Mucosa of descending colon (tissue), 3 donors: Measurements from ENCODE around the gene PTPRN2. TPM values are rescaled to one million over a fixed set of nuclear protein-coding genes. Genes with fewer than 3 reads are reported as not detected.
A peak's percentile ranks its signal among the peaks of the same experiment; 100 is the strongest.
"Not testable (repeated sequence)": the region's sequence is repeated elsewhere in the genome, so short reads cannot be mapped to it uniquely, and the experiment has no call there.

Experiments used
- ATAC-seq: fragments of 200-7000 bp; cut with Tn5 transposase; one replicate; pipeline ENCODE4 v1.9.1; 2020; ENCODE audit warnings: mild to moderate bottlenecking, moderate library complexity
- DNase-seq, 3 donors: peaks; one replicate each; pipeline ENCODE4 v3.0.0-alpha.2; 2020
- H3K36me3 ChIP-seq: fragments of 200-600 bp; one replicate; pipeline ENCODE4 v1.8.0; 2021; ENCODE audit warnings: low read depth, mild to moderate bottlenecking
- H3K4me1 ChIP-seq: fragments of 200-600 bp; one replicate; pipeline ENCODE4 v1.8.0; 2021; ENCODE audit warnings: low read depth, mild to moderate bottlenecking
- H3K4me3 ChIP-seq: fragments of 200-600 bp; one replicate; pipeline ENCODE4 v1.8.0; 2021; ENCODE audit warnings: mild to moderate bottlenecking
- H3K9me3 ChIP-seq: fragments of 200-600 bp; one replicate; pipeline ENCODE4 v1.8.0; 2021; ENCODE audit warnings: mild to moderate bottlenecking
- CTCF ChIP-seq: fragments of 200-600 bp; IDR thresholded peaks from one replicate; pipeline ENCODE4 v1.8.0; 2022; ENCODE audit warnings: antibody characterized with exemption, mild to moderate bottlenecking
- intact Hi-C, 2 donors: fragments of 100-400 bp; cut with DNase I in 1 of 2; cut with micrococcal nuclease in 1 of 2; formaldehyde crosslinking; loops; one replicate each; pipeline versions ENCODE4 v1.11.0 to v1.11.1; 2022; cut with DNase I, micrococcal nuclease
- total RNA-seq, 3 donors: library from RNA; stranded (reverse); fragmentation: NEBNext Ultra II Directional in 2 of 3; extraction: Animal tissue kit (Norgen Biotek cat#: 25700) in 2 of 3; gene quantifications; one replicate each; pipeline versions ENCODE4 v1.2.1 to v1.2.4, GENCODE V29; 2021 to 2023
- donor health status: DM: no; HTN: no; CAD: no; lungs with moderate emphysema.
- donor health status: DM: no; HTN: no; CAD: no.
- donor health status: DM: no; HTN: yes; CAD: no.

The PTPRN2 gene
- total RNA-seq, 3 donors from 2014 or later: 12.5 to 28.0 (median 26.2) TPM

DNA sequence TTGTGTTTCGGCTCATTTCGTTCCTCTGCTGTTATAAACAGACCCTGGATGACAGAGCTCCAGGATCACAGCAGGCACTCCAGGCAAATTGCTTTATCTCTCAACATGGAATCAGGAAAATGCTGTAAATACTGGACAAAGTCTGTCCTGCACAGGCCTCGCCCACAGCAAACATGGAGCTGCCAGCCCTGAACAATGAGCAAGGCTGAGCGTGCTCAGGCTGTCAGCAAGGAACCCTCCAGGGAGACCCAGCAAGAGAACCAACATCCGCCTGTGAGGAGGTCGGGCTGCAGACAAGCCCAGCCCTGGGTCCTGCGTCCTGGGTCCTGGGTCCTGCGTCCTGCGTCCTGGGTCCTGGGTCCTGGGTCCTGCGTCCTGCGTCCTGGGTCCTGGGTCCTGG lies 180.8 kb downstream of the PTPRN2 start:
- ATAC-seq: peak; percentile 90
- Histone ChIP-seq H3K9me3 (no peaks in the 10 kb centered on the region), H3K36me3 (no peaks in the 10 kb centered on the region), H3K4me3 (no peak overlapping the region), H3K4me1 (peaks cover 11% of the 10 kb centered on the region)
- intact Hi-C loops: no loop called here
- no peak for TF ChIP-seq CTCF
- peak in 2 of 3 donors; percentile 67 to 70 for DNase-seq

DNA sequence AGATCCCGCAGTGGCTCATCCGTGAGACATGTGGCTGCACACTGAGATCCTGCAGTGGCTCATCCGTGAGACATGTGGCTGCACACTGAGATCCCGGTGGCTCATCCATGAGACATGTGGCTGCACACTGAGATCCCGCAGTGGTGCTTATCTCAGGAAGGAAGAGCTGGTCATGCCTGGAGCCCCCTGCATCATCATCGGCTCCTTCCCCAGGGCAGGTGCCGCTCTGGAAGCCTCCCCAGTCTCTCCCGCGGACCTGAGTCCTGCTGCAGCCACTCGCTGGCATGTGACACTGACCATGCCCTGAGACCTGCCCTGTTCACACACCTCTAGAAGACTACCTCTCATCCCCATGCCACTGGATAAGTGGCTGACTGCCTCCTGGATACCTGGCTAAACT lies 181.3 kb downstream of the PTPRN2 start:
- Histone ChIP-seq H3K9me3 (no peaks in the 10 kb centered on the region), H3K4me1 (peaks cover 11% of the 10 kb centered on the region), H3K36me3 (no peaks in the 10 kb centered on the region), H3K4me3 (no peak overlapping the region)
- DNase-seq: no peak
- peak; percentile 40 for ATAC-seq
- intact Hi-C loops: no loop called here
- TF ChIP-seq CTCF: no peak

DNA sequence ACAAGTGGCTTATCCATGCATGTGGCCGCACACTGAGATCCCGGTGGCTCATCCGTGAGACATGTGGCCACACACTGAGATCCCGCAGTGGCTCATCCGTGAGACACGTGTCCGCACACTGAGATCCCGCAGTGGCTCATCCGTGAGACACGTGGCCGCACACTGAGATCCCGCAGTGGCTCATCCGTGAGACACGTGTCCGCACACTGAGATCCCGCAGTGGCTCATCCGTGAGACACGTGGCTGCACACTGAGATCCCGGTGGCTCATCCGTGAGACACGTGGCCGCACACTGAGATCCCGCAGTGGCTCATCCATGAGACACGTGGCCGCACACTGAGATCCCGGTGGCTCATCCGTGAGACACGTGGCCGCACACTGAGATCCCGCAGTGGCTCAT lies 181.9 kb downstream of the PTPRN2 start:
- intact Hi-C loops, DNase-seq, ATAC-seq, H3K4me3 ChIP-seq, H3K36me3 ChIP-seq, H3K9me3 ChIP-seq: not testable (repeated sequence)
- peaks cover 11% of the 10 kb centered on the region for H3K4me1 ChIP-seq

GRCh38 chr7:158405324-158405723 lies 182.3 kb downstream of the PTPRN2 start:
- ATAC-seq (no peak), DNase-seq (no peak)
- Histone ChIP-seq H3K4me3 (no peak overlapping the region), H3K9me3 (no peaks in the 10 kb centered on the region), H3K4me1 (peaks cover 11% of the 10 kb centered on the region), H3K36me3 (no peaks in the 10 kb centered on the region)
- intact Hi-C loops: no loop called here
- TF ChIP-seq CTCF: no peak

DNA sequence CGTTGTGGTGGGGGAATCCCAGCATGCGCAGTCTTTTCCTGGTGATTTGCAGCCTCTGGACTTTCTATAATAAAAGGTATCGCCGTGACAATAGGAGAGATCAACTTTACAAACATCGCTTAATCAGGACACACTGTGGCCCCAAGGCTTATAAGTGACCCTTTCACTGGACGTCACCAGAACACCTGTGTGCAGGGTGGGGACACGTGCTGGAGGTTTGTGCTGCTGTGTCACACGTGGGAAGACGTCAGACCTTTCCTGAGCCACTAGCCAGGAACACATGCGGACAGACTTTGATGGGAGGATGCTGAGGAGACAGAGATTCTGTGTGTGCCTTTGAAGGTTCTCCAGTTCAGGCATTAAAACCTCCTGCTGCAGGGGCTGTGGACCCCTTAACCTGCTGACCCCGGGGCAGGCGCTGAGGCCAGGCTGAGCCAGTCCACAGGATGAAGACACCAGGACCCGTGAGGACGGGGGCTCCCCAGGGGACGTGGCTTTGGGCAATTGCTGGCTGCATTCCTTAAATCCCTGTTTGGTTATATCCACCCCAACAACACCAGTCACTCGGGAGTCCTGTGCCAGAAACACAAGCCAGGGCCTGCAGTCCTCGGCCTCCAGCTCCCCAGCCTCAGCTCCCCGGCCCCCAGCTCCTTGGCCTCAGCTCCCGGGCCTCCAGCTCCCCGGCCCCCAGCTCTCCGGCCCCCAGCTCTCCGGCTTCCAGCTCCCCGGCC lies 183.4 kb downstream of the PTPRN2 start:
- Histone ChIP-seq H3K36me3 (no peaks in the 10 kb centered on the region), H3K4me3 (no peak overlapping the region), H3K9me3 (no peaks in the 10 kb centered on the region), H3K4me1 (peaks cover 11% of the 10 kb centered on the region)
- ATAC-seq (no peak), DNase-seq (no peak)
- intact Hi-C loops: no loop called here
- no peak for TF ChIP-seq CTCF

- intact Hi-C loops: no loop called here
- DNase-seq: peak in 2 of 3 donors; percentile 34 to 61
- Histone ChIP-seq H3K9me3 (no peaks in the 10 kb centered on the region), H3K4me1 (peaks cover 11% of the 10 kb centered on the region), H3K4me3 (no peak overlapping the region), H3K36me3 (no peaks in the 10 kb centered on the region)
- TF ChIP-seq CTCF: no peak
- peak; percentile 44 for ATAC-seq
These were observed 184.4 kb downstream of the PTPRN2 start for GRCh38 chr7:158403013-158403821.
